GM03348 (cell line): ENCODE measurements around the gene DLEC1.

Experiments
- DNase-seq: peaks from one replicate; pipeline ENCODE4 v3.0.0; 2012; ENCODE audit warnings: low spot score

DLEC1 gene, protein sequence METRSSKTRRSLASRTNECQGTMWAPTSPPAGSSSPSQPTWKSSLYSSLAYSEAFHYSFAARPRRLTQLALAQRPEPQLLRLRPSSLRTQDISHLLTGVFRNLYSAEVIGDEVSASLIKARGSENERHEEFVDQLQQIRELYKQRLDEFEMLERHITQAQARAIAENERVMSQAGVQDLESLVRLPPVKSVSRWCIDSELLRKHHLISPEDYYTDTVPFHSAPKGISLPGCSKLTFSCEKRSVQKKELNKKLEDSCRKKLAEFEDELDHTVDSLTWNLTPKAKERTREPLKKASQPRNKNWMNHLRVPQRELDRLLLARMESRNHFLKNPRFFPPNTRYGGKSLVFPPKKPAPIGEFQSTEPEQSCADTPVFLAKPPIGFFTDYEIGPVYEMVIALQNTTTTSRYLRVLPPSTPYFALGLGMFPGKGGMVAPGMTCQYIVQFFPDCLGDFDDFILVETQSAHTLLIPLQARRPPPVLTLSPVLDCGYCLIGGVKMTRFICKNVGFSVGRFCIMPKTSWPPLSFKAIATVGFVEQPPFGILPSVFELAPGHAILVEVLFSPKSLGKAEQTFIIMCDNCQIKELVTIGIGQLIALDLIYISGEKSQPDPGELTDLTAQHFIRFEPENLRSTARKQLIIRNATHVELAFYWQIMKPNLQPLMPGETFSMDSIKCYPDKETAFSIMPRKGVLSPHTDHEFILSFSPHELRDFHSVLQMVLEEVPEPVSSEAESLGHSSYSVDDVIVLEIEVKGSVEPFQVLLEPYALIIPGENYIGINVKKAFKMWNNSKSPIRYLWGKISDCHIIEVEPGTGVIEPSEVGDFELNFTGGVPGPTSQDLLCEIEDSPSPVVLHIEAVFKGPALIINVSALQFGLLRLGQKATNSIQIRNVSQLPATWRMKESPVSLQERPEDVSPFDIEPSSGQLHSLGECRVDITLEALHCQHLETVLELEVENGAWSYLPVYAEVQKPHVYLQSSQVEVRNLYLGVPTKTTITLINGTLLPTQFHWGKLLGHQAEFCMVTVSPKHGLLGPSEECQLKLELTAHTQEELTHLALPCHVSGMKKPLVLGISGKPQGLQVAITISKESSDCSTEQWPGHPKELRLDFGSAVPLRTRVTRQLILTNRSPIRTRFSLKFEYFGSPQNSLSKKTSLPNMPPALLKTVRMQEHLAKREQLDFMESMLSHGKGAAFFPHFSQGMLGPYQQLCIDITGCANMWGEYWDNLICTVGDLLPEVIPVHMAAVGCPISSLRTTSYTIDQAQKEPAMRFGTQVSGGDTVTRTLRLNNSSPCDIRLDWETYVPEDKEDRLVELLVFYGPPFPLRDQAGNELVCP (N-terminal part only)

DNA sequence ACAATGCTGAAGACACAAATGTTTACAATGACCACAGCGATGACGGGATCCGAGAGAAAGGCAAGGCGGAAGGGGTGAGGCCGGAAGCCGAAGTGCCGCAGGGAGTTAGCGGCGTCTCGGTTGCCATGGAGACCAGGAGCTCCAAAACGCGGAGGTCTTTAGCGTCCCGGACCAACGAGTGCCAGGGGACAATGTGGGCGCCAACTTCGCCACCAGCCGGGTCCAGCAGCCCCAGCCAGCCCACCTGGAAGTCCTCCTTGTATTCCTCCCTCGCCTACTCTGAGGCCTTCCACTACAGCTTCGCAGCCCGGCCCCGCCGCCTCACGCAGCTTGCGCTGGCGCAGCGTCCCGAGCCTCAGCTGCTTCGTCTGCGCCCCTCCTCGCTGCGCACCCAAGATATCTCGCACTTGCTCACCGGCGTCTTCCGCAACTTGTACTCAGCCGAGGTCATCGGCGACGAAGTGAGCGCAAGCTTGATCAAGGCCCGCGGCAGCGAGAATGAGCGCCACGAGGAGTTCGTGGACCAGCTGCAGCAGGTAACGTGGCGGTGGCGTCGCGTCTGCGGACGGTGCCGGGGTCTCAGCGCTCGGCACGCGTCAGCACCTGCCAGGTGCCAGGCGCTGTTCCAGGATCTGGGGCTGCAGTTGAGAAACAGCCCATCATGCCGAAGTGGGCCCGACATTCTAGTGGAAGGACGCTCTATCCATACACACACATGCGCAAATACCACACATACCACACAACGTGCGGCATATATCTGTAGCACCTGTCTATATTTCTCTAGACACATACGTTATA, at the start of gene DLEC1:
Gene DLEC1 (plus strand): TSS at position 108 of the 798 bp plus-strand sequence. CDS start 18 bp downstream, at position 126.
- DNase-seq, result peak; percentile 37

DNA sequence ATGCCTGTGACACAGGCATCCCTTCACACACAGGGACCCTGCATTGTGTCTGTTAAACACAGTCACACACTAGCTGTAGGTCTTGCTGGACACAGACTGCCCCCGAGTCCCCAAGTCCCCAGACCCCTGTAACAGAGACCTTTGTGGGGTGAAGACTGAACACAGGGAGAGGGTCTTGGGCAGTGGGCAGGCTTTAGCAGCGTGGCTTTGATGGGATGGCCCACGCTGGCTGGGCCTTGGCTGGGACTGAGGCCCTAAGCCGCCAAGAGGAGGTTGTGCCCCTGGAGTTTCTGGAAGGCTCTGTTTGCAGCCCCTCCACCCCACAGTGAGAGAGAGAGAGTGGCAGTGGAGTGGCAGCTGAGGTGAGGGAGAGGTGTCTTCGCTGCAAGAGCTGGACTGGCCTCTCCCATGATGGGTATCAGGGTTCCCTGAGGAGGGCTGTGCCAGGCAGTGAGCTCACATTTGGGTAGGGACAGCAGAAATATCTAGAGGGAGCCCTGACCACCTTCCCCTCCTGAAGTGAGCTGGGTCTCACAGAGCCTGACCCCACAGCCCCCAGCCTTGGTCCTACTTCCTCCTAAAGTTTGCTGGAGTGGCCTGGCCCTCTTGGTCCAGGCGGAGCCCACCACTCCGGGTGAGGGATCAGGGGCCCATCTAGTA, 49.1 kb upstream of the DLEC1 start:
- DNase-seq, result no peak

GRCh38 chr3:37990527-37990926, 48.5 kb upstream of the DLEC1 start, which contains the start of gene VILL:
Gene VILL (plus strand): TSS chr3:37990786. CDS start chr3:37993673, 2,887 bp downstream.
- no peak for DNase-seq

DNA sequence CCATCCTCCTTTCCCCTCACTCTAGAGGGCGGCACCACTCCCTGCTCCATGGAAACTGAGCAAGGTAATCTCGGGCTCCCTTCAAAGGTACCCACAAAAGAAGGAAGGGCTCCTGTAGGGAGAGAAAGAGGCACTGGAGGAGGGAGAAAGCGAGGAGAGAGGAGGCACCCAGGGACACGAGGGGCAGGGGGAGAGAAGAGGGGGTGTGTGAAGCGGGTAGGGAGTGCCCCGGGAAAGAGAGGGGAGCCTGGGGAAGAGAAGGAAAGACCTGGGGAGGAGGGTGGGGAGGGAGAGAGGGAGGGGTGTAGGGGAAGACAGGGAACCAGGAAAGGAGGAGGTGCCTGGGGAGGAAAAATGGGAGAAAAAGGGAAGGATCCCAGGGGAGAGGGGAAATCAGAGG, 47.9 kb upstream of the DLEC1 start:
- DNase-seq, result no peak

DNA sequence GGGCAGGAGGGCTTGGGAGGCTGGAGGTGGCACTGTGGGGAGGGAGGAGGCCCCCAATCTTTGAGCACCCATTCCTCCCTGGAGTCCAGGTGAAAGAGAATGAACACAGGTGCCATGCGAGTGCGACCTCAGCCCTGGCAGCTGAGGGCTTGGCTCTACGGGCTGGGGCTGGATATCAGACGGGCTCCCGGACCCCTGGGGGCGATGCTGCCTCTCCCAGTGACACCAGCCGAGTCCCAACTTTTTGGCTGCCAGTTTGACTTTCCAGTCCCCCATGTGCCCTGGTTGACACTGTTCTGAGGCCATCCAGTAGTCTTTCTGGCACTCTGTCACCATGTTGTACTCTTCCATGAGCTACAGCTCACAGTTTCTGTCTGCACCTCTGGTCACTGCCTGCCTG, 47.2 kb upstream of the DLEC1 start:
- DNase-seq, result no peak

GRCh38 chr3:37992271-37993066, 46.5 kb upstream of the DLEC1 start:
- DNase-seq, result no peak

DNA sequence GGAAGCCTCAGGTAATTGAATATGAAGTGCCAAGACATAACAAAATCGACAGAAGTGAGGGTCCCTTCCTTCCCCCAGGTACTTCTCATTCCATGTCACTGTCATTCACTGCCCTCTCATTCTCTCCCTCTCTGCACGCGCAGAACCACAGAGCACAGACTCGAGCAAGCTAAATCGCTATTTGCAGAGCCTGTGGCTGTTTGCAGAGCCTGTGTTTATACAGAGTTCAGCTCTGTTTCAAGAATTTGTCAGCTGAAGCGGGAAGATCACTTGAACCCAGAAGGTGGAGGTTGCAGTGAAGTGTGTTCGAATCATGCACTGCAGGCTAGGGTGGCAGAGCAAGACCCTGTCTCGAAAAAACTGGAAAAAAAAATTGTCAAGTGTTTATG, 45.9 kb upstream of the DLEC1 start:
- no peak for DNase-seq

GRCh38 chr3:37993460-37993819, 45.6 kb upstream of the DLEC1 start:
- DNase-seq, result no peak

- peak; percentile 93 for DNase-seq
Observed at GRCh38 chr3:37993820-37994638, 45.0 kb upstream of the DLEC1 start.

GRCh38 chr3:37994639-37994972, 44.4 kb upstream of the DLEC1 start:
- no peak for DNase-seq

DNA sequence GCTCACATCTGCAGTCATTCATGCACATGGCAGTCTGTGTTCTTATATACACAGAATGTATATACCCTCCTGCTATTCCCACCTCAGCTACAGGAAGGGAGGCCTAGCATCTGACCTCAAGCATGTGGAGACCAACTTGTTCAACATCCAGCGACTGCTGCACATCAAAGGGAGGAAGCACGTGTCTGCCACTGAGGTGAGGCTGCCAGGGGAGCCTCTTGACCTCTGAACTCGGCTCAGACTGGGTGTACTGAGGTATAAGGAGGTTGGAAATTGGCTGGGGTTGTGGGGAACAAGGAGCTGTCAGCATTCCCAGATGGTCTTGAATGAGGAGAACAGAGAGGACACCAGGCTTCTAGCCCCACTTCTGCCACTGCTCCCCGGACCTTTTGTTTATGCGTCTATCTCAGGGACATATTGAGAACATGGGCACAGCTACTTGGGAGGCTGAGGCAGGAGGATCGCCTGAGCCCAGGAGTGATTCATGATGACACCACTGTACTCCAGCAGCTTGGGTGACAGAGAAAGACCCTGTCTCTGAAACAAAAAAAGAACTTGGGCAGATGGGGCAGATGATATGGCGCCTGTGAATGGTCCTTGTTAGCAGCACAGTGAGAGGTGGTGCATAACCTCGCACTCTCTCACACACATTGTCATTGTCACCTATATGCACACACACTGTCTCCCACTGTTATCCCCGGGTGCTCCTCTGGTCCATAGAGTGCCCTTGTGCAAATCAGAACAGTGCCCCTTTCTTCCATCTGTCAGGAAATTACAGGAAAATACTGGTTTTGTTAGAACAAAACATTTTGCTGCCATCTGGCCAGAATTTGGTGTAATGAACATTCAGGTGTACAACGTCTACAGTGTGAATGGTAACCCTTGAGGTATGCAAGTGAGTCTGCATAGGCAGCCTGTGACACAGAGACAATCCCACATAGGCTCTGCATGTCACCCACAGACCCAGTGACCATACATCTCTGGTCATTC, 43.1 kb upstream of the DLEC1 start:
- no peak for DNase-seq

DNA sequence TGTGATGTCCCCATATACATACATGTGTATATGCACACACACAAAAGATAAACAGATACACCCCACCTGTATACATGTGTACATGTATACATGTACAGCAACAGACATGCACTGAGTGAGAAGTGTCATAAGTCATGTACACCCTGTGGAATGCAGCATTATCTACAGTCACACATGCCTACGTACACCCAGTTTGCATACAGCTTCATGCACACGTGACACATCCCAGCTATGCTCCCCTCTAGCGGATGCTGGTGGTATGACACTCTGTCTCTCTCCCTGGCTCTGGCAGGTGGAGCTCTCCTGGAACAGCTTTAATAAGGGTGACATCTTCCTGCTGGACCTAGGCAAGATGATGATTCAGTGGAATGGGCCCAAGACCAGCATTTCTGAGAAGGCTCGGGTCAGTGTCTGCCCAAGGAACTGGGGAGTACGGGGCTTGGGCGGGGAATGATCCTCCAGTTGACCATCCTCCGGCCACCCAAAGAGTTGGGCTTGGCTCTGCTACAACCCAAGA, 42.2 kb upstream of the DLEC1 start:
- DNase-seq, result peak; percentile 80

GRCh38 chr3:37997342-37997741, 41.7 kb upstream of the DLEC1 start:
- DNase-seq, result no peak

- DNase-seq, result no peak
Observed at GRCh38 chr3:37997791-37998370, 41.1 kb upstream of the DLEC1 start.

DNA sequence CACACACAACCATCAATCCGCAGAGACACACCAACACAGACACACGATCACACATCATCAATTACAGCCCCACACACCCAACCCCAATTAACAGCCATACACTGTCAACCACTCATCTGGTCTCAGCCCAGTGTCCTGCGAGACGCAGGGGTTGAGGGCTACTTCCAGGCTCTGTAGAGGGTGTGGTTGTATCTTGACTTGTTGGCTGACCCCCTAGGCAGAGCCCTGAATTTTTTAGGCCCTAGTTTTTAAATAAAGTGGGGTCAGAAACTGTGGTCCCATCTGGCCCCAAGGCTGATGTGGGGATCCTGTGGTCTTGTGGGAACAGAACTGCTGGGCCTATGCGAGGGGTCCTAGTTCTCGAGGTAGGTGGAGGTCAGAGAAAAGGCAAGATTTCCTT, 39.2 kb upstream of the DLEC1 start:
- no peak for DNase-seq

DNA sequence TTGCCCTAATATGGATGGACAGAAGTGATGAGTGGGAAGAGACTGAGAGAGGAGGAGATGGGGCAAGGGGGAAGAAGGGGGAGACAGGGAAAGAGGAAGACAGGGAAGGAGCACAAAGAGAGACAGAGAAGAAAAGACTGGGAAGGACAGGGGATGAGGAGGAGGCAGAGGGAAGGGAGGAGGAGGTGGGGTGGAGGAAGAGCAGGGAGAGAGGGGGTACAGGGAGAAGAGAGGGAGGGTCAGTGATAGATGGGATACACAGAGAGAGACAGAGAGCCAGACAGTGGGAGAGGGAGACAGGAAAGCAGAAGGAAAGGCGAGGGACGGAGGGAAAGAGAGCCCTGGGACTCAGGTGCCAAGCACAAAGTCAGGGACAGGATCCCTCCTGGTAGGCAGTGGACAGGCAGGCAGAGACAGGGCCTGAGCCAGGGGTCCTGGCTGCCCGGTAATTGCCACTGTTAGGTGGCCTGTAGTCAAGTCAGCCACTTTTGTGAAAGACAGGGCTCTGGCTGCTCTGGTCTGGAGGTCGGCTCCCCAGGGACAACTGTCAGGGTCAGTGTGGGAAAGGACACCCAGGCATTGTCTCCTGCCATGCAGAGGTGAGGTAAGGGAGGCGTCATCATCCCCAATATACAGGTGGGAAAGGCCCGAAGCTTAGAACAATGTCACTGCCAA, 38.6 kb upstream of the DLEC1 start:
- DNase-seq, result no peak

DNA sequence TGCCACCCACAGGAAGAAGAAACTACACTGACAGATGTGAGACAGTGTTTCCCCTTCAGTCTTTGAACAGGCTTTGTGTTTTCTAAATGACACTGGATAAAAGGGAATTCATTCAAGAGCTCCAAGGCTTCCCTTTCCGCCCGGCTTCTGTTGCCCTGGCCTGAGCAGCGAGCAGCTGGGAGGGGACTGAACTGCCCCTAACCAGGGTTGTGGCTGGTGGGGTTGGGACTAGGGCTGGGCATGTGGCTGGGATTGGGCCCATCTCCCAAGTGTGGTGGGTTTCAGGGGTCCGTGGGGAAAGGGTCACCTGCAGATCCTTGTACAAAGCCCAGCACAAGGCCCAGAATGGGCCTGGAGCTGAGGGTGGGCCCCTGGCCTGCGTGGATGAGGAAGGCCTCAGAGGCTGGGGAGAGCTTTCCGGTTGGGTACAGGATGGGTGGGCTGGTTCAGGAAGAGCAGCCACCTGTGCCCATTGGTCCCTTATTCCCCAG, 38.0 kb upstream of the DLEC1 start:
- no peak for DNase-seq
